ENCODE measurements around the gene SUCLG2.

Gene SUCLG2

DNA sequence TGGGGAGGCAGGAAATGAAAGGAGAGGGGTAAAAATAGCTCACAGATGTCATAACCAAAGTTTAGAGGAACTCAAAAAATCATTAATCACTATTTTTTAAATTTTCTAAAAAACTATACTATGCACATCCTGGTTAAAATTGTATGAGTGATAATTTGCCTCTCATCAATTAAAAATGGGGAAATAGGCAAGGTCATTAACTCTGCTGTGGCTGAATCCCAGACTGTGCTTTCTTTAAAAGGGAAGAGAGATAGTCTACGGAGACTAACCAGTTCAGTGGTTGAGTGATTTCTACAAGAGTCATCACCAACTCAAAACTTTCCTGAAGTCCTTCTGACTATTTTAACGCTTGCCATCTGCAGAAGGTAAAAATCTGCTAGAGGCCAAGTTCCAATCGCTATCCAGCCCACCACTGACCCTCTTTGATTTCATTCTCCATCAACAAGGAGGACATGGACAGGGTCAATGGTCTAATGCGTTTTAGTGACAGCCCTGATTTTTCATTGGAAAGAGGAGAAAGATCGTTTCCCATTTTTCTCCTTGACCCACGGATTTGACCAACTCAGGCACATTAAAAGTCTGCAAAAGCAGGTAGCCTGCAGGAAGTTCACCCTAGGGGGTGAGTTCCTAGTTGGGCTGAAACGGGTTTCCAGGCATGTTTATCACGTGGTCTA lies 850 bp downstream of the SUCLG2 start:
- intact Hi-C loops (cut with DNase I): no loop called here

DNA sequence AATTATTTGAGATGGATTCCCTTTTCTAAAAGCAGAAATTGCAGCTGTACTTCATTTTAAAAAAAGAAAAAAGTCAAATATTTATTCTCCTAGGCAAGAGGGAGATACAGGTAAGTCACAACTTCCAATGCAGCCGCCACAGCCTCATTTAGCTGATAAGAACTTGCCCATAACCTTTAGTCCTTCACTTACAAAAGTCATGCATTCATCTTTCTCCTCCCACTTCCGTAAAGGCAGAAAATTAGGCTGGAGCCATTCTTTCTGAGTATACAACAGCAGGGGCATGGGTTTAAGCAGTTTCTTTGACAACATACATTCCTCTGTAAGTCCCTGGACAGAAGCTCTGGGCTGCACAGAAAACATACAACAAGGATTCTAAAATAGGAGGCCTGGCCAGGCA lies 4.3 kb downstream of the SUCLG2 start:
- DNase-seq: no peak
- intact Hi-C loops (cut with DNase I): no loop called here

More for the DNA sequence above, 850 bp downstream of the SUCLG2 start:
- DNase-seq: no peak

DNA sequence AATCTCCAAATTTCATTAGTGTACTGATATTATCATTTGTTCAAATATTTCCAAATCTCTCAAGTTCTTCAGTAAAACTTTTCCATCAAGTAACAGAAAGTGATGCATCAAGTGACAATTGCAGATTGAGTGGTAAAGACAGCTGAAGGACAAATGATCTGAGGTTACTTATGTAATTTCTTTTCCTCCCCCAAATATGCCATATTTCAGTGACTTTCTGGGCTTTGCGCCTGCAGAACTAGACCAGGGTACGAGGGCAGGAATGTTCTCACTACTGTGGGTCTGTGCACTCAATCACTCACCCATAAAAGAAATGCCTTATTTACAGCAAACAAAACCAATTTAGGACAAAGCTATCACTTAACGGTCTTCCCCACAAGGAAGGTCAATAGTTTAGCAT lies 4.7 kb downstream of the SUCLG2 start:
- intact Hi-C loops (cut with DNase I): no loop called here
- no peak for DNase-seq

GRCh38 chr3:67648701-67649100 lies 5.7 kb downstream of the SUCLG2 start:
- intact Hi-C loops (cut with DNase I): no loop called here

GRCh38 chr3:67648229-67648628 lies 6.2 kb downstream of the SUCLG2 start:
- intact Hi-C loops (cut with DNase I): no loop called here
- DNase-seq: no peak

More at GRCh38 chr3:67648701-67649100, 5.7 kb downstream of the SUCLG2 start:
- no peak for DNase-seq

DNA sequence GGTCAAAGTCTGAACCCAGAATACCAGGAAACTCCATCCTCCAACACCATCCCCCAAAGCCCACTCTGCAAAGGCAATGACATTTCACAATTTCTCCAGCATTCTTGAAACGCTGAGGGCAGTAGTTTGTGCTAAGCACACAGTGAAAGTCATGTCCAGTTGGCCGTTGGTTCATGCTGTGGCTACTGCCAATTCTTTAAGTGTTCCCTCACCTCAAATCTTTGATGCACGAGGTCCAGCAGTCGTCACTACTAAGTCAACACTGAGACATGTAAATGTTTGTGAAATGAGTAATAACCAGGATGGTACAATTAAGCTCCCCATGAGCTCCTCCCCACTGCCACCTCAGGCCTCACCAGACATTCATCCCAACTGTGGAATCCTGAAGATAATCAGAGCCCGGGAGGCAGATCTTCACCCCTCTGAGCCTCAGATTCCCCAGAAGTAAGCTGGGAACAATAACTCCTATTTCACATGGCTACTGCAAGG lies 7.0 kb downstream of the SUCLG2 start:
- intact Hi-C loops (cut with DNase I): no loop called here
- no peak for DNase-seq

- DNase-seq: no peak
- intact Hi-C loops (cut with DNase I): no loop called here
These were observed 7.7 kb downstream of the SUCLG2 start for GRCh38 chr3:67646586-67647234.

- no peak for DNase-seq
- intact Hi-C loops (cut with DNase I): no loop called here
These were observed 9.6 kb downstream of the SUCLG2 start for GRCh38 chr3:67644827-67645226.

DNA sequence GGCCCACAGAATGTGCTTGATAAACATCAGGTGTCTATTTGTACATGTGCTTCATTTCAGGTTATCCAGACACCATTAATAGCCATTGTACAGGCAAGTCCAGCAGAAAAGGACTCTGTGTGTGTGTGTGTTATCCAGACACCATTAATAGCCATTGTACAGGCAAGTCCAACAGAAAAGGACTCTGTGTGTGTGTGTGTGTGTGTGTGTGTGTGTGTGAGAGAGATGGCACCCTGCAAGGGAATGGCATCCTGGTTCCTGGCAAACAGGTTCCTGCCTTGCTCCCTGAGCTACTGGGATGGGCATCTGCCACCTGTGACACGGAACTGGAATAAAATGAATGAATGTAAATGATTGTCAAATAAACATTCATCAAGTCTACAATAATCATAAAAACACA lies 11.7 kb downstream of the SUCLG2 start:
- DNase-seq: no peak
- intact Hi-C loops (cut with DNase I): no loop called here

DNA sequence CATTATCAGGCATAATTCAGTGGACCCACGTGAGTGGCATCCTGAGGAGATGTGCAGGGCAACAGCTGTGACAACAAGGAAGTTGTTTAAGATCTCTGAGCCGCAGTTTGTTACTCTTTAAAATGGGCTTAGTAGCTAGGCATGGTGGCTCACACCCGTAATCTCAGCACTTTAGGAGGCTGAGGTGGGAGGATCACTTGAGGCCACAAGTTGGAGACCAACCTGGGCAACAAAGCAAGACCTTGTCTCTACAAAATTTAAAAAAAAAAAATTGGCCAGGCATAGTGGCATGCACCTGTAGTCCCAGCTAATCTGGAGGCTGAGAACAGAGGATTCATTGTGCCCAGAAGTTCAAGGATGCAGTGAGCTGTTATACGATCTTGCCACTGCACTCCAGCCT lies 12.2 kb downstream of the SUCLG2 start:
- intact Hi-C loops (cut with DNase I): no loop called here
- DNase-seq: no peak

GRCh38 chr3:67641451-67641850 lies 13.0 kb downstream of the SUCLG2 start:
- intact Hi-C loops (cut with DNase I): no loop called here
- no peak for DNase-seq

GRCh38 chr3:67640023-67640660 lies 14.3 kb downstream of the SUCLG2 start:
- no peak for DNase-seq
- intact Hi-C loops (cut with DNase I): no loop called here

GRCh38 chr3:67637255-67637900 lies 17.0 kb downstream of the SUCLG2 start:
- intact Hi-C loops (cut with DNase I): no loop called here
- DNase-seq: no peak

GRCh38 chr3:67635806-67636205 lies 18.6 kb downstream of the SUCLG2 start:
- intact Hi-C loops (cut with DNase I): no loop called here
- DNase-seq: no peak

DNA sequence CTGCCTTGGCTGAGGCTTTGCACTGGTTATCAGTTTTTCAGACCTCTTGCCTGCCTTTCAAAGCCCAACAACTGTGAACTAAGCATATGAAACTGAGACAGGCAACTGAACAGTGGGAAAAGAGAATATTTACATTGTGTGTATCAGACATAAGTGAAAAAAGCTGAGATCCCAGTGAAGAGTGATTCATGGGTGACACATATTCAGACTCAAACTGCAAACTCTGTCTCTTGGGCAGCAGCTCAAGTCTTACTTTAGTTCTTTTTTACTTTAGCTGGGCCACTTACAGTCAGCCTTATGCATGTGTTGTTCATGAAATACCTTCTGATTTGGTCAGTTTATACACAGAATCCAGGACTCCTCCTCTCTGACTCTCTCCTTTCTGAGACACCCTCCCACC lies 19.2 kb downstream of the SUCLG2 start:
- intact Hi-C loops (cut with DNase I): no loop called here
- DNase-seq: no peak

GRCh38 chr3:67630666-67631362 lies 23.6 kb downstream of the SUCLG2 start:
- no peak for DNase-seq
- intact Hi-C loops (cut with DNase I): no loop called here

GRCh38 chr3:67624687-67625086 lies 29.7 kb downstream of the SUCLG2 start:
- intact Hi-C loops (cut with DNase I): no loop called here
- no peak for DNase-seq

- DNase-seq: no peak
- intact Hi-C loops (cut with DNase I): no loop called here
These were observed 30.3 kb downstream of the SUCLG2 start for GRCh38 chr3:67624078-67624477.

- intact Hi-C loops (cut with DNase I): no loop called here
- no peak for DNase-seq
These were observed 31.8 kb downstream of the SUCLG2 start for GRCh38 chr3:67622652-67623051.

Data from head of caudate nucleus (tissue), 42 donors.